GM12874 (cell line): ENCODE data around the gene PSKH1.

Source experiments
- CTCF ChIP-seq: IDR thresholded peaks from 2 replicates; pipeline ENCODE4 v1.5.1; 2011; ENCODE audit warnings: low read depth, mild to moderate bottlenecking, control low read depth, low read length, moderate library complexity; ENCODE audit not compliant: insufficient read depth

The PSKH1 gene

DNA sequence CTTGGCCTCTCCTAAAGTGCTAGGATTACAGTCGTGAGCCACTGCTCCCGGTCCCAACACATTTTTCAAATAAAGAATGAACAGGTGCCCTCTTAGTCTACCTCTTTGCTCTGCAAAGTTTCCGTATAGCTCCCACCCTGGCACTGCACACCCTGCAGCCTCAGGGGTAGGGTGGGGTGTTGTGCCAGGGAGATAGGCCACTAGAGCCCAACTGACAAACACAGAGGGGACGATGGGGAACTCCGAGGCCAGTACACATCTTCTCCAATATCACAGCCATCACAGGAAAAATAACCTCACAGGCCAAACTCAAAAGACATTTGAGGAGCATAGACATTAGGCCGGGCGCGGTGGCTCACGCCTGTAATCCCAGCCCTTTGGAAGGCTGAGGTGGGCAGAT is 78.1 kb downstream of the PSKH1 start:
- no peak for TF ChIP-seq CTCF

- TF ChIP-seq CTCF = no peak
Measured at GRCh38 chr16:67975321-67976105, 82.5 kb downstream of the PSKH1 start.

- TF ChIP-seq CTCF = no peak
Measured at GRCh38 chr16:67976205-67976604, 83.2 kb downstream of the PSKH1 start.

DNA sequence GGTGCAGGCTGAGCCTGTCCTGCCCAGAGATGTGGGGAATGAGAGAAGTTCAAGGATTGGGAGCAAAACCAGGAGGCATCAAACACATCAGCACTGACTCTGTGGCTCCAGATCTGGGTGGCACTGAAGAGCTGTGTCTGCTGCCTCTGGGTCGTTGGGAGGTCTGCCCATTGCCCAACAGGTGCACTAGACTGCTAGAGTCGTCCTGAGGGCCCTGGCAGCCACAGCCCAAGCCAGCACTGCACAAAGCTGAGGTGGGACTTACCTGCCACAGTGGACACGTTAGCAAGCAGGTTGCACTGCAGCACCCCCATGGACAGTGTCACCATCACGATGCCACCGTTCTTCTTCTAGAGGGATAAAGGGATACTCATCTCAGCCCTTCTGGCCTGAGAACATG is 84.0 kb downstream of the PSKH1 start:
- no peak for TF ChIP-seq CTCF

- no peak for TF ChIP-seq CTCF
Measured at GRCh38 chr16:67977469-67978227, 84.6 kb downstream of the PSKH1 start.
